ENCODE results near the gene MCF2L.

The MCF2L gene

DNA sequence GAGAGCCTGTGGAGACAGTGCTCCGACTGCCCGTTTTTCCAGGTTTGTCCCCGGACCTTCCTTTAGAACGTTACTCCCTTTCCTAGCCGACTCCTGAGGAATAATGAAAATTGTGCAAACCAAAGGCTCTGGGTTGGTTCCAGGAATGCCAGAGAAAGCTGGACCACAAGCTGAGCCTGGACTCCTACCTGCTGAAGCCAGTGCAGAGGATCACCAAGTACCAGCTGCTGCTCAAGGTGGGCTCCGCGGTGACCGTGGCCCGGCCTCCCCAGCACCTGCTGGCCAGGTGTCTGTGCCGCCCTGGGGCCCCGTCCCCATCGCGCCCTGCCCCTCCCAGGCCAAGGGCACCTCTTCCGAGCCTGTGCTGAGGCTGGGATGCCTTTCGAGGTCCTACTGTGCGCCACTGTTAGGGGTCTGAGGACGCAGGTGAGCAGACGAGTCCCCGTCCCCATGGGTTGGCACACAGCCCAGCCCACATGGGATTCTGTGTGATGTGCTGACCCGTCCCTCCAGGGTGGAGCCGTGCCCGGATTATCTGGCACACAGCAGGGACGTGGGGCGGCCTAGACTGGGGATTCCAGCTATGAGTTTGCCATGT is 116.0 kb downstream of the MCF2L start:
- no peak for DNase-seq

DNA sequence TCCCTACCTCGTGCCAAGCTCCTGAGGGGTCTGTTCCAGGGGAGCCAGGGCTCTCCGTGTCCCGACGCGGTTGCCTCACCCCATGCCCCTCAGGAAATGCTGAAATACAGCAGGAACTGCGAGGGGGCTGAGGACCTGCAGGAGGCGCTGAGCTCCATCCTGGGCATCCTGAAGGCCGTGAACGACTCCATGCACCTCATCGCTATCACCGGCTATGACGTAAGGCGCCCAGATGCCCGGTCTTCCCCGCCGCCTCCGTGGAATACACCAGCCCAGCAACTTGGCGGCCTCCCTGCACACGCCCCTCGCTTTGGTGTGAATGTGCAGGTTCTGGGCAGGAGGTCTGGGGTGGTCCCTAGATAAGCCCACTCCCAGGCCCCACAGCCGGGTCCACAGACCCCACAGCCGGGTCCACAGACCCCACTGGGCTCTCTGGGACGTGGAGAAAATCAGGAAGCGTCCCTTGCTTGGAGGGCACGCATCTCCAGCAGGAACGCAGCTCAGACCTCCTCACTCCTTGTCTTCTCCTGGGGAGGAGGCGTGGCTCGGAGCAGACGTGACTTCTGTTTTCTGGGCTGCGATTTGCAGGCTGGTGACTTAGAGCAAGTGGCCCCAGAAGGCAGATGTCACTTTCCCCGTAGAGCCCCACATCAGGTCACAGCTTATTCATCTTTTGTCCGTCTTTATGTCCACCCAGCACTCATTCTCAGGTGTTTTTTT is 117.2 kb downstream of the MCF2L start:
- DNase-seq, result no peak

GRCh38 chr13:113086991-113087922 is 118.2 kb downstream of the MCF2L start:
- no peak for DNase-seq

- no peak for DNase-seq
These were observed 119.1 kb downstream of the MCF2L start for GRCh38 chr13:113087923-113088690.

GRCh38 chr13:113088691-113089020 is 119.6 kb downstream of the MCF2L start:
- no peak for DNase-seq

GRCh38 chr13:113089693-113090414 is 120.8 kb downstream of the MCF2L start:
- no peak for DNase-seq

GRCh38 chr13:113090415-113090770 is 121.4 kb downstream of the MCF2L start:
- no peak for DNase-seq

DNA sequence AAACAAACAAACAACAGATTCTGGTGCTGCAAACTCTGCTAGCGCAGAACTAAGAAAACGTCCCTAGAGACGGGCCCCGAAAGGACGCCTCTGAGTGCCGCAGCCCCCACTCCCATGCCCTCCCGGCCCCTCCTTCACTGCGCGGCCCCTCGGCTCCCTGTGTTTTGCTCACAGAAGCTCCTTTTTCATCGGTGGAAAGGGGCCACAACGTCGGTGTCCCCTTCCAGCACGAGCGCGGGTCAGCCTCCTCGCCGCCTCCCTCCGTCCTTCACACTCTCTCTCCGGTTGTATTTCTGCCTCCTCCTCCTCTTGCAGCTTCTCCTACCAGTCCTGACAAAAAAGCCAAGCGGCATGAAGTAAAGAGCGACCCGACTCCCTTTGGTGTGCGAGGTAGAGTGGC is 121.8 kb downstream of the MCF2L start:
- DNase-seq, result no peak

- DNase-seq, result no peak
These were observed 122.3 kb downstream of the MCF2L start for GRCh38 chr13:113091211-113091771.

DNA sequence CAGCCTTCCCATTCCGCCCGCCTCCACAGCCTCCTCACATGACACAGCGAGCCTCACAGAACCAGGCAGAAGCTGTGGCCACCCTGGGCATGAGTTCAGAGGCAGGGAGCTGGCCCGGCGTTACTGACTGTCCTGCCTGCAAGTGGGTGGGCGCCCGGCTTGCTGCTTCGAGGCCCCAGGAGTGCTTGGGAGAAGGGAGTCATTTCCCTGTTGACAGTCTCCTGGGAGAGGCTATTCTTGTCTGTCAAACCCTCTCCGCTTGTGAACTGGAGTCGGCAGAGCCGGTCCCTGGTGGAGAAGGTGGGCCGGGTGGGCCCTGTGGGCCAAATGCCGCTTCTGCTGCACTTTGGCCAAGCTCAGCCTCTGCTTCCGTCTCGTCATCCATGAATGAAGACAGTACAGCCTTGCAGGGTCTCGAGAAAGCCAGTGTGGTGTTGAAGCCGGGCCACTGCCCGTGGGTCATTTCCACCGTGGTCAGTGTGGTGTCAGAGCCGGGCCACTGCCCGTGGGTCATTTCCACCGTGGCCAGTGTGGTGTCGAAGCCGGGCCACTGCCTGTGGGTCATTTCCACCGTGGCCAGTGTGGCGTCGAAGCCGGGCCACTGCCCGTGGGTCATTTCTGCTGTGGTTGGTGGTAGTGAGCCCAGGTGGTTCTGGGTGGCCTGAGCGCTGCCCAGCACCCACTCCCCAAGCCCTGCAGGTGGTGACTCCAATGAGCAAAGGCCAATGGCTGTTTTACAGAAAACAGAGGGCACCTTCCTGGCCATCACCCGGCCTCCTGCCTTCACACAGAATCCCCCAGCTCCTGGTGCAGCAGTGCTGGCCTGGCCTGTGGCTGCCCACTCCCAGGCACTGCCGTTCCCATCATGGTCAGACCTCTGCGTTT is 123.1 kb downstream of the MCF2L start:
- no peak for DNase-seq

GRCh38 chr13:113092776-113093579 is 124.0 kb downstream of the MCF2L start:
- no peak for DNase-seq

- DNase-seq, result no peak
These were observed 124.8 kb downstream of the MCF2L start for GRCh38 chr13:113093580-113094409.

- DNase-seq, result no peak
These were observed 125.4 kb downstream of the MCF2L start for GRCh38 chr13:113094410-113094800.

- no peak for DNase-seq
These were observed 126.4 kb downstream of the MCF2L start for GRCh38 chr13:113095146-113096051.

DNA sequence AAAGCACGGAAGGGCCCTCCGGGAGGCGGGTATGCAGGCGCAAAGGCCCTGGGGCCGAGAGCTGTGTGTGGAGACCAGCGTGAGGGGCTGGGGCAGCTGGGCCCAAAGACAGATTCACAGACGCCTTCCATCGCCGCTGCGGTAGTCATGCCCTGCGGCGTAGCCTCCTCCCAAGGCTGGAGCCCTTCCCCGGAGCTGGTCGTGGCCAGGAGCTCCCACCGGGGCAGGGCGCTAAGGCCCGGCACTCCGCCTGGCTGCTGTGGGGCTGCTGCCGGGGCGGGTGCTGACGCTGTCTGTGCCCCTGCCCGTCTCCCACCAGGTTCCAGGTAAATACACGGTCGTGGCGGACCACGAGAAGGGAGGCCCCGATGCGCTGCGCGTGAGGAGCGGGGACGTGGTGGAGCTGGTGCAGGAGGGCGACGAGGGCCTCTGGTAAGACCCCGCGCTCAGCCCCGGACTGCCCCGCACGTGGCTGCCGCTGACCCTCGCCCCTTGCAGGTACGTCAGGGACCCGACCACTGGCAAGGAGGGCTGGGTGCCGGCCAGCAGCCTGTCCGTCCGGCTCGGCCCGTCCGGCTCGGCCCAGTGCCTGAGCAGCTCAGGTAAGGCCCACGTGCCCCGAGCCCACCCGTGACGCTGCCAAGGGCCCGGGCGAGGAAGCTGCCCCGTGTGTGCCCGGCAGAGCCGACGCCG is 127.2 kb downstream of the MCF2L start:
- no peak for DNase-seq

- no peak for DNase-seq
These were observed 127.8 kb downstream of the MCF2L start for GRCh38 chr13:113096745-113097305.

DNA sequence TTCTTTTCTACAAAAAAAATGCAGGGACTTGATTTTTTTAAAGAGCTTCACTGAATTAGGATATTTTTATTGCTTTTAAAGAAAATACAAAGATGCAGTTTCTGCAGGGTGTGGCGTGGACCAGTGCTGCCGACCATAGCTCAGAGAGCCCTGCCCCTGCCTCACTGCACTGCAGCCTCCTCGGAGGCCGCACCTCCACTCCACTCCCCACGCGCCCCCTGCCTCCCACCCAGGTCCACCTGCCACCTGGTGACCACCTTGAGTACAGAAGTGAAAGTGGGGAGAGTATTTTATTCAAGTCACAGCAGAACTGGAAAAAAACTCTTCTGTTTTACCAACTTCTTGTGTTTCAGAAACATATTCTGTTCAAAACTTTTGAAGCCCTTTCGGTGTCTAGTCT is 128.6 kb downstream of the MCF2L start:
- no peak for DNase-seq

All from CD4-positive, alpha-beta T cell treated with Interleukin-17A for 4 hours (primary cell).